Adrenal gland (tissue), 5 donors: ENCODE data around the gene MARK1.

Experiments
- CTCF ChIP-seq, 6 experiments: fragments of 450-650 bp in 4 of 6; fragments of 200-600 bp in 2 of 6; sonication (generic) in 1 of 6; IDR thresholded peaks; 1 replicate in 5 of 6; 2 replicates in 1 of 6; pipeline versions ENCODE4 v1.5.1 to v1.8.0; 2016 to 2021; ENCODE audit warnings: antibody characterized with exemption in 6 of 6, mild to moderate bottlenecking in 2 of 6, moderate library complexity in 1 of 6
- POLR2A ChIP-seq, 2 donors: fragments of 450-650 bp; IDR thresholded peaks; one replicate each; pipeline ENCODE4 v1.6.1; 2017; ENCODE audit warnings: antibody characterized with exemption in 2 of 2, mild to moderate bottlenecking in 2 of 2, moderate library complexity in 1 of 2
- donor health status: DM: no; HTN: no; CAD: no.

DNA sequence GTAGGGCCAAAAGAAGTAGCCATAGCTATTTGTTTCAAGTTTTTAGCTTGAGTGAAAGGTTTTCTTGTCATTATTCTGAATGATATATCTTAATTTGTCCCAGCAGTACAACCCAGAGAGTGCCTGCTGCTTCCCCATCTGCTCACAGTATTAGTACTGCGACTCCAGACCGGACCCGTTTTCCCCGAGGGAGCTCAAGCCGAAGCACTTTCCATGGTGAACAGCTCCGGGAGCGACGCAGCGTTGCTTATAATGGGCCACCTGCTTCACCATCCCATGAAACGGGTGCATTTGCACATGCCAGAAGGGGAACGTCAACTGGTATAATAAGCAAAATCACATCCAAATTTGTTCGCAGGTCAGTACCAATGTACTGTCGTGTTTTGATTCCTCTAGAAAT lies 125.1 kb downstream of the MARK1 start:
- no peak for TF ChIP-seq POLR2A (IDR thresholded peaks at IDR 0.05)
- TF ChIP-seq CTCF (IDR thresholded peaks at IDR 0.05), result no peak
